SH-SY5Y (cell line): ENCODE results near the gene PTPRM.

ENCODE experiments used
- GATA2 ChIP-seq: IDR thresholded peaks from 2 replicates; pipeline ENCODE4 v1.6.1; 2011; ENCODE audit warnings: mild to moderate bottlenecking, low read depth, low read length
- GATA3 ChIP-seq: IDR thresholded peaks from 2 replicates; pipeline ENCODE4 v1.6.1; 2011; ENCODE audit warnings: low read depth, mild to moderate bottlenecking, low read length, moderate library complexity

GRCh38 chr18:7876354-7877104, 309.4 kb downstream of the PTPRM start:
- TF ChIP-seq GATA2, result no peak
- TF ChIP-seq GATA3, result no peak
